Colonic mucosa (tissue), 4 donors: ENCODE measurements around the gene TSHZ1. TPM values are rescaled to one million over a fixed set of nuclear protein-coding genes. Genes with fewer than 3 reads are reported as not detected.

ENCODE experiments used
- DNase-seq: peaks from one replicate; pipeline ENCODE4 v3.0.0-alpha.2; 2020
- H3K27ac ChIP-seq: fragments of 200-600 bp; one replicate; pipeline ENCODE4 v1.8.0; 2021
- H3K27me3 ChIP-seq: fragments of 200-600 bp; one replicate; pipeline ENCODE4 v1.8.0; 2021
- H3K36me3 ChIP-seq: fragments of 200-600 bp; one replicate; pipeline ENCODE4 v1.8.0; 2021
- H3K4me1 ChIP-seq: fragments of 200-600 bp; one replicate; pipeline ENCODE4 v1.8.0; 2021; ENCODE audit warnings: mild to moderate bottlenecking
- H3K4me3 ChIP-seq: fragments of 200-600 bp; one replicate; pipeline ENCODE4 v1.8.0; 2021
- H3K9ac ChIP-seq, 2 donors: one replicate each; pipeline ENCODE4 v1.7.0; 2013; ENCODE audit warnings: control low read depth in 2 of 2, low read depth in 2 of 2, low read length in 2 of 2
- H3K9me3 ChIP-seq: fragments of 200-600 bp; one replicate; pipeline ENCODE4 v1.8.0; 2021
- intact Hi-C: fragments of 100-400 bp; cut with DNase I; formaldehyde crosslinking; loops from one replicate; pipeline ENCODE4 v1.14.1; 2022
- total RNA-seq, 2 donors: library from RNA; stranded (reverse); fragmentation: NEBNext Ultra II Directional in 1 of 2; extraction: Animal tissue kit (Norgen Biotek cat#: 25700) in 1 of 2; gene quantifications; one replicate each; pipeline ENCODE4 v1.2.1, GENCODE V29; 2021
- TF ChIP-seq, protein P1 (sequence below): fragments of 200-600 bp; IDR thresholded peaks from one replicate; pipeline ENCODE4 v1.8.0; 2022; ENCODE audit warnings: antibody characterized with exemption, mild to moderate bottlenecking
- donor health status: healthy.
- donor health status: DM: no; HTN: no; CAD: no.
- donor health status: DM: no; HTN: no; CAD: no.

The TSHZ1 gene
- total RNA-seq, 2 donors from 2014 or later, result 16.6 to 34.3 TPM

DNA sequence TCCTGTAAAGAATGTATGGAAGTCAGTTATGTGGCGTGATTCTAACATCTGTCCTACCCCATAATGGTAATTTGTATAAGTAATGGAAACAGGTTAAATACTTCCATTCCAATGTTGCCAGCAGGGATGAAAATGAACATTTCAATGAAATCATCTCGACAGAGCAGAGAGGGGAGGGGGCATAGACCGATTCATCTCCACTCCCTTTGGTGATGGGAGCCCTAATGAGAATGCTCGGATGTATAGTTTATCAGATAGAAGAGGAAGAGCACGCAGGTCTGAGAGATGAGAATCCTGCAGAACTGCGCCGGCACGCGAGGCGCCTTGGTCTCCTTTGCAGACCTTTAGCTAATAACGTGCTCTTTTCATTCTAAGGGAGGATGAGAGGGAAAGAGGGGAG is 61.4 kb downstream of the TSHZ1 start:
- H3K9me3 ChIP-seq, result no peaks in the 10 kb centered on the region
- H3K27me3 ChIP-seq, result no peaks in the 10 kb centered on the region
- H3K4me1 ChIP-seq, result no peaks in the 10 kb centered on the region
- TF ChIP-seq, protein P1, sequence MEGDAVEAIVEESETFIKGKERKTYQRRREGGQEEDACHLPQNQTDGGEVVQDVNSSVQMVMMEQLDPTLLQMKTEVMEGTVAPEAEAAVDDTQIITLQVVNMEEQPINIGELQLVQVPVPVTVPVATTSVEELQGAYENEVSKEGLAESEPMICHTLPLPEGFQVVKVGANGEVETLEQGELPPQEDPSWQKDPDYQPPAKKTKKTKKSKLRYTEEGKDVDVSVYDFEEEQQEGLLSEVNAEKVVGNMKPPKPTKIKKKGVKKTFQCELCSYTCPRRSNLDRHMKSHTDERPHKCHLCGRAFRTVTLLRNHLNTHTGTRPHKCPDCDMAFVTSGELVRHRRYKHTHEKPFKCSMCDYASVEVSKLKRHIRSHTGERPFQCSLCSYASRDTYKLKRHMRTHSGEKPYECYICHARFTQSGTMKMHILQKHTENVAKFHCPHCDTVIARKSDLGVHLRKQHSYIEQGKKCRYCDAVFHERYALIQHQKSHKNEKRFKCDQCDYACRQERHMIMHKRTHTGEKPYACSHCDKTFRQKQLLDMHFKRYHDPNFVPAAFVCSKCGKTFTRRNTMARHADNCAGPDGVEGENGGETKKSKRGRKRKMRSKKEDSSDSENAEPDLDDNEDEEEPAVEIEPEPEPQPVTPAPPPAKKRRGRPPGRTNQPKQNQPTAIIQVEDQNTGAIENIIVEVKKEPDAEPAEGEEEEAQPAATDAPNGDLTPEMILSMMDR, result no peak
- no peak overlapping the region for H3K27ac ChIP-seq
- intact Hi-C loops, result no loop called here
- DNase-seq, result no peak
- no peaks in the 10 kb centered on the region for H3K36me3 ChIP-seq
- no peak overlapping the region for H3K9ac ChIP-seq
- H3K4me3 ChIP-seq, result no peak overlapping the region

DNA sequence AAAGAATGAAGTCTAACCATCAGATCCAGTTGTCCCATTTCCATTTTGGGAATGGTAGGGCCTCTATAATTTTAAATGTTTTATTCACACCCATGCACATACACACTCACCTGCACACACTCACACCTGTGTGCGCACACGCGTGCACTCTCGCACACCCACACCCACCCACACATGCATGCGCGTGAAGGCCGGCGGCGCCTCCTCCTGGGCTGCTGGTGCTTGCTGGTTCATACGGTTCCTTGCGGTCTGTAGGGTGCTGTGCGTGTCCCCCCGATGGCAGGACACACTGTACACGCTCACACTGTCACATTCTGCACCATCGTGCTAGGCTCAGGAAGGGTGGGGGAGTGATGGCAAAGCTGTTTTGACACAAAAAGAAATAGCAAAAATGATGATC is 63.2 kb downstream of the TSHZ1 start:
- Histone ChIP-seq H3K27me3 (no peaks in the 10 kb centered on the region), H3K4me3 (no peak overlapping the region), H3K9me3 (no peaks in the 10 kb centered on the region), H3K36me3 (no peaks in the 10 kb centered on the region), H3K4me1 (no peaks in the 10 kb centered on the region), H3K27ac (no peak overlapping the region), H3K9ac (no peak overlapping the region)
- no peak for DNase-seq
- intact Hi-C loops, result no loop called here
- TF ChIP-seq, protein P1, result no peak

DNA sequence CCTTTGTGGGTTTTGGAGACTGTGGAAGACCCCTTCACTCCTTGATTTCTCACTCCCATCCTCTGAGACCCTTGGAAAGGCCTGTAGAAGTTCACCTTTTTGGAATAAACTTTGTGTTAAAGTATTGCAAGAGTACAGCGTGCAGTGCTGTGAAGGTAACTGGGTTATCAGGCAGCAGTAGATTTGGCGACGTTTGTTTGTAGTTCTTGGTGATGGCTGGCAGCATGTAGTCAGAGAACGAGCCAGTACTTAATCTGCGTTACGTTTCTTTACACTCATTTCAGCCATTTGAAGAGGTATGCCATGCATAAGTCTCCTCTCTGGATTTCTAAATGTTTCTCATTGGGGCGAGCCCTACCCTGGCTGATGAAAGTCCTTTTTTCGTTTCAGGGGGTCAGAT is 64.6 kb downstream of the TSHZ1 start:
- Histone ChIP-seq H3K9me3 (no peaks in the 10 kb centered on the region), H3K36me3 (no peaks in the 10 kb centered on the region), H3K27ac (no peak overlapping the region), H3K27me3 (no peaks in the 10 kb centered on the region), H3K9ac (no peak overlapping the region), H3K4me3 (no peak overlapping the region), H3K4me1 (no peaks in the 10 kb centered on the region)
- intact Hi-C loops, result no loop called here
- no peak for DNase-seq
- TF ChIP-seq, protein P1, result no peak

DNA sequence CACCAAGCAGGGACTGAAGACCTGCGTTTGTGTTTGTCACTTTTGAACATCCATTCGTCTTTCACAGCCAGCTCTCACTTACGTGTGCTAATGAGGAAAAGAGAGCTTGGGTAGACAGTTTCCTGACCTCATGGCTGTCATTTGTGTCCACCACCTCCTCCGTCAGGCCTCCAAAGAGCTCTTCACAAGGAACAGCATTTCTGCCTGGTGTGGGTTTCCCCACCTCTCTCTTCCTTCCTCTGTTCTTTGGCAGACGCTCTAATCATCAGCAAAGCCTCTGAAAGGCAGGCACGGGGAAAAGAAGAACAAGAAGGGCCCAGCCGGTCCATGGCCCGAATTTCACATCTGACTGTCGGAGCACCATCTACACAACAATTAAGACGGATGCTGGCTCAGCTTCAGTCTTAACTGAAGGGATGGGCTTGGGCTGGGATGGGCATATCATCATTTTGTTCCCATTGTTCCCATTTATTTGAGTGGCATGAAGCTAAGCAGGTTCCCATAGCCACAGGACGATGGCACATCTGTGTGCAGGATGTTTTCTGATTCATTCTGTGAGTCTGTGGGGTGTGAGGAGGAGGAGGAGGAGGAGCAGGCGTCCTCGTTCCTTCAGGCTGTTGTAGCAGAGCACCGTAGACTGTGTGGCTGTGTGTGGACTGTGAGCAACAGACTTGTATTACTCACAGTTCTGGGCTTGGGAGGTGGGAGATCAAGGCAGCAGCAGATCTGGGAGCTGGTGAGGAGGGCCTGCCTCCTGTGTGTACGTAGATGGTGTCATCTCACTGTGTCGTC is 66.4 kb downstream of the TSHZ1 start:
- intact Hi-C loops, result no loop called here
- no peak overlapping the region for H3K4me3 ChIP-seq
- DNase-seq, result no peak
- TF ChIP-seq, protein P1, result no peak
- H3K27me3 ChIP-seq, result no peaks in the 10 kb centered on the region
- H3K9me3 ChIP-seq, result no peaks in the 10 kb centered on the region
- no peaks in the 10 kb centered on the region for H3K4me1 ChIP-seq
- H3K9ac ChIP-seq, result no peak overlapping the region
- H3K27ac ChIP-seq, result no peak overlapping the region
- H3K36me3 ChIP-seq, result no peaks in the 10 kb centered on the region

DNA sequence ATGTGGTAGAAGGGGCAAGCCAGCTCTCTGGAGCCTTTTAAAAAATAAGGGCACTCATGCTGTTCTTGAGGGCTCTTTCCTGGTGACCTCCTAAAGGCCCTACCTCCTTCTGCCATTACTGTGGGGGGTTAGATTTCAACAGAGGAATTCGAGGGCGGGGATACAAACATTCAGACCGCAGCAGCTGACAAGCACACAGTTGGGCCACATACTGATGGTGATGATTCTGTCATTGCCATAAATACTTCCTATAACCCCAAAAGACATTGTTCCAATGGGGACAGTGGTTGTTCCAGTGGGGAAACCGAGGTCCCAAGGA is 67.0 kb downstream of the TSHZ1 start:
- TF ChIP-seq, protein P1, result no peak
- no peak overlapping the region for H3K27ac ChIP-seq
- no peaks in the 10 kb centered on the region for H3K27me3 ChIP-seq
- no peaks in the 10 kb centered on the region for H3K9me3 ChIP-seq
- intact Hi-C loops, result no loop called here
- H3K9ac ChIP-seq, result no peak overlapping the region
- H3K4me1 ChIP-seq, result no peaks in the 10 kb centered on the region
- DNase-seq, result no peak
- no peak overlapping the region for H3K4me3 ChIP-seq
- no peaks in the 10 kb centered on the region for H3K36me3 ChIP-seq
